A673 (cell line): ENCODE data around the gene TSC22D2. TPM values are rescaled to one million over a fixed set of nuclear protein-coding genes. Genes with fewer than 3 reads are reported as not detected.

Source experiments
- BruUV-seq: library from RNA; stranded (reverse); fragments of 400-500 nt; replicated peaks from 2 replicates; lab custom pipeline; 2021; lab: Mats Ljungman, UMichigan
- CTCF ChIA-PET: fragments of 300-600 bp; sonication (Branson Sonifier 250); formaldehyde crosslinking; loops from one replicate; lab custom pipeline; 2022; ENCODE audit warnings: antibody characterized with exemption; lab: Charles Lee
- POLR2A ChIA-PET: fragments of 300-600 bp; sonication (Branson Sonifier 250); formaldehyde crosslinking; loops from one replicate; lab custom pipeline; 2022; ENCODE audit warnings: antibody characterized with exemption; ENCODE audit not compliant: low non-redundant PET; lab: Charles Lee
- DNase-seq: peaks from one replicate; pipeline ENCODE4 v3.0.0-alpha.2; 2015; ENCODE audit warnings: low spot score
- H3K27ac ChIP-seq: fragments of 200-600 bp; sonication (generic); 2 replicates; pipeline ENCODE4 v1.5.1; 2016; ENCODE audit warnings: mixed run types, low read depth, mild to moderate bottlenecking, mixed read lengths, antibody characterized with exemption, low read length; ENCODE audit not compliant: poor library complexity, severe bottlenecking
- H3K27me3 ChIP-seq: fragments of 200-600 bp; sonication (generic); replicated peaks from 2 replicates; pipeline ENCODE4 v1.6.1; 2017; ENCODE audit warnings: mixed run types, low read depth, mild to moderate bottlenecking, mixed read lengths, antibody characterized with exemption, low read length; ENCODE audit not compliant: insufficient read depth, poor library complexity
- H3K36me3 ChIP-seq: fragments of 200-600 bp; sonication (generic); 2 replicates; pipeline ENCODE4 v1.6.1; 2016; ENCODE audit warnings: mixed run types, mild to moderate bottlenecking, mixed read lengths, antibody characterized with exemption, low read length; ENCODE audit not compliant: insufficient read depth, poor library complexity, severe bottlenecking
- H3K4me1 ChIP-seq: fragments of 200-600 bp; sonication (generic); 2 replicates; pipeline ENCODE4 v1.6.1; 2017; ENCODE audit warnings: mixed run types, mild to moderate bottlenecking, mixed read lengths, antibody characterized with exemption, low read length; ENCODE audit not compliant: insufficient read depth, poor library complexity, severe bottlenecking
- H3K4me3 ChIP-seq: fragments of 200-600 bp; sonication (generic); 2 replicates; pipeline ENCODE4 v1.5.1; 2016; ENCODE audit warnings: low read depth, mixed run types, mild to moderate bottlenecking, mixed read lengths, low read length; ENCODE audit not compliant: poor library complexity, severe bottlenecking
- H3K9me3 ChIP-seq: fragments of 200-600 bp; sonication (generic); 2 replicates; pipeline ENCODE4 v1.6.1; 2016; ENCODE audit warnings: mixed run types, low read depth, mild to moderate bottlenecking, mixed read lengths, antibody characterized with exemption, low read length; ENCODE audit not compliant: poor library complexity, severe bottlenecking
- CTCF ChIP-seq: fragments of 300-800, 200-600 bp; sonication (generic); conservative IDR thresholded peaks from 2 replicates; pipeline ENCODE4 v1.5.1; 2017; ENCODE audit warnings: low read depth, mild to moderate bottlenecking, antibody characterized with exemption, low read length, moderate library complexity, mixed read lengths
- EZH2 ChIP-seq: fragments of 200-600 bp; sonication (generic); IDR thresholded peaks from 2 replicates; pipeline ENCODE4 v1.6.1; 2017; ENCODE audit warnings: borderline replicate concordance, low read depth, mild to moderate bottlenecking, mixed read lengths, antibody characterized with exemption, low read length; ENCODE audit not compliant: poor library complexity, severe bottlenecking
- intact Hi-C: fragments of 100-400 bp; cut with micrococcal nuclease; formaldehyde crosslinking; loops from one replicate; pipeline ENCODE4 v1.10.0; 2022; ENCODE audit not compliant: unreplicated experiment
- total RNA-seq: library from RNA; stranded (reverse); gene quantifications from 2 replicates; pipeline ENCODE4 v1.2.3, GENCODE V29; 2021

The TSC22D2 gene
- total RNA-seq, 1 experiment from 2014 or later: 28.9 TPM

GRCh38 chr3:150399060-150399459, 9.0 kb upstream of the TSC22D2 start:
- CTCF ChIA-PET: no interaction called here

GRCh38 chr3:150401285-150401684, 6.8 kb upstream of the TSC22D2 start:
- Histone ChIP-seq H3K4me3 (no peak overlapping the region), H3K36me3 (no peaks in the 10 kb centered on the region), H3K27me3 (no peaks in the 10 kb centered on the region), H3K9me3 (no peaks in the 10 kb centered on the region), H3K27ac (no peak overlapping the region), H3K4me1 (no peaks in the 10 kb centered on the region)
- TF ChIP-seq CTCF (no peak), EZH2 (no peak)
- no peak for DNase-seq
- intact Hi-C loops: no loop called here
- CTCF ChIA-PET: no interaction called here
- BruUV-seq: no TSS peak
- POLR2A ChIA-PET: no interaction called here

More at GRCh38 chr3:150399060-150399459, 9.0 kb upstream of the TSC22D2 start:
- Histone ChIP-seq H3K36me3 (no peaks in the 10 kb centered on the region), H3K27ac (no peak overlapping the region), H3K9me3 (no peaks in the 10 kb centered on the region), H3K27me3 (no peaks in the 10 kb centered on the region), H3K4me3 (no peak overlapping the region), H3K4me1 (peaks cover 7% of the 10 kb centered on the region)
- POLR2A ChIA-PET: no interaction called here
- no peak for TF ChIP-seq EZH2
- no peak for TF ChIP-seq CTCF
- no peak for DNase-seq
- intact Hi-C loops: no loop called here
- no TSS peak for BruUV-seq

- no TSS peak for BruUV-seq
These were observed 5.9 kb upstream of the TSC22D2 start for GRCh38 chr3:150402217-150402616.

More at GRCh38 chr3:150402217-150402616, 5.9 kb upstream of the TSC22D2 start:
- ChIA-PET CTCF (no interaction called here), POLR2A (no interaction called here)
- Histone ChIP-seq H3K9me3 (no peaks in the 10 kb centered on the region), H3K4me1 (peaks cover 3% of the 10 kb centered on the region), H3K27me3 (no peaks in the 10 kb centered on the region), H3K4me3 (no peak overlapping the region), H3K36me3 (no peaks in the 10 kb centered on the region), H3K27ac (no peak overlapping the region)
- DNase-seq: no peak
- intact Hi-C loops: no loop called here
- TF ChIP-seq EZH2 (no peak), CTCF (no peak)
